Calu3 (cell line): Measurements from ENCODE around the gene PDE7B. TPM values are rescaled to one million over a fixed set of nuclear protein-coding genes. Genes with fewer than 3 reads are reported as not detected.

Experiments
- BruUV-seq: library from RNA; stranded (reverse); fragments of 400-500 nt; replicated peaks from 2 replicates; lab custom pipeline; 2021; lab: Mats Ljungman, UMichigan
- CTCF ChIA-PET: fragments of 300-600 bp; sonication (Branson Sonifier 250); formaldehyde crosslinking; loops from one replicate; lab custom pipeline; 2022; ENCODE audit warnings: antibody characterized with exemption; lab: Charles Lee
- DNase-seq: peaks from one replicate; pipeline ENCODE4 v3.0.0; 2022
- H3K27ac Mint-ChIP-seq: one replicate; pipeline ENCODE4 v1.8.0; 2022; ENCODE audit warnings: mixed read lengths; ENCODE audit not compliant: unreplicated experiment
- H3K27me3 Mint-ChIP-seq: one replicate; pipeline ENCODE4 v1.8.0; 2022; ENCODE audit warnings: mixed read lengths; ENCODE audit not compliant: unreplicated experiment
- H3K36me3 Mint-ChIP-seq: one replicate; pipeline ENCODE4 v1.8.0; 2022; ENCODE audit warnings: mild to moderate bottlenecking, moderate library complexity, mixed read lengths; ENCODE audit not compliant: insufficient read depth, unreplicated experiment
- H3K4me1 Mint-ChIP-seq: one replicate; pipeline ENCODE4 v1.8.0; 2022; ENCODE audit warnings: mild to moderate bottlenecking, low read depth, mixed read lengths; ENCODE audit not compliant: unreplicated experiment
- H3K4me3 Mint-ChIP-seq: one replicate; pipeline ENCODE4 v1.8.0; 2022; ENCODE audit warnings: mild to moderate bottlenecking, low read depth, moderate library complexity, mixed read lengths; ENCODE audit not compliant: unreplicated experiment
- H3K9me3 Mint-ChIP-seq: one replicate; pipeline ENCODE4 v1.8.0; 2022; ENCODE audit warnings: low read depth, mixed read lengths; ENCODE audit not compliant: unreplicated experiment
- CTCF ChIP-seq: fragments of 200-600 bp; IDR thresholded peaks from one replicate; pipeline ENCODE4 v1.8.0; 2022; ENCODE audit warnings: antibody characterized with exemption; ENCODE audit not compliant: unreplicated experiment
- intact Hi-C: fragments of 100-400 bp; cut with micrococcal nuclease; formaldehyde crosslinking; loops from one replicate; pipeline ENCODE4 v1.10.0; 2022; ENCODE audit not compliant: unreplicated experiment
- total RNA-seq: library from RNA; stranded (reverse); gene quantifications from 2 replicates; pipeline ENCODE4 v1.2.3, GENCODE V29; 2022

PDE7B gene
- total RNA-seq, 1 experiment from 2014 or later = 0.09 TPM

GRCh38 chr6:136093835-136094234 is 242.3 kb downstream of the PDE7B start:
- Mint-ChIP-seq H3K9me3 (peaks cover 6% of the 10 kb centered on the region), H3K27ac (no peak overlapping the region), H3K4me3 (no peak overlapping the region), H3K4me1 (no peaks in the 10 kb centered on the region), H3K27me3 (no peaks in the 10 kb centered on the region), H3K36me3 (no peaks in the 10 kb centered on the region)
- intact Hi-C loops = no loop called here
- no peak for DNase-seq
- CTCF ChIA-PET = no interaction called here
- no TSS peak for BruUV-seq
- TF ChIP-seq CTCF = no peak

DNA sequence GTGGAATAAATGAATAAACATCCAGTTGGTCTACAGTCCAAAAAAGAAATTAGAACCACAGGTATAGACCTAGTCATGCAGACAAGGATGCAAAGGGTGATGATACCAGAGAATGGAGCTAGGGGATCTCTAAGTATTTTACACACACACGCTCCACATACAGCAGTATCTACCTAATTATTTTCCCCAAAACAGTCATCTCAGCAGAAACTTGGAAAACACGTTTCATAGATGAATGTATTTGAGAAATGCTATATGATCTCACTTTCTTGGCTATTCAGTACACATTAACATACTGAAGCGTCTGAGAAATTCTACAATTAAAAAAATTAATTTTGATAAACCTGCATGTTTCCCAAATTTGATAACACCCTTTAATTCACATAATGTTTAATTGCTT is 243.3 kb downstream of the PDE7B start:
- CTCF ChIA-PET = no interaction called here
- intact Hi-C loops = no loop called here
- no peaks in the 10 kb centered on the region for H3K36me3 Mint-ChIP-seq
- H3K9me3 Mint-ChIP-seq = peaks cover 6% of the 10 kb centered on the region
- no peak overlapping the region for H3K27ac Mint-ChIP-seq
- no peak for DNase-seq
- BruUV-seq = no TSS peak
- H3K4me1 Mint-ChIP-seq = no peaks in the 10 kb centered on the region
- no peaks in the 10 kb centered on the region for H3K27me3 Mint-ChIP-seq
- TF ChIP-seq CTCF = no peak
- H3K4me3 Mint-ChIP-seq = no peak overlapping the region

DNA sequence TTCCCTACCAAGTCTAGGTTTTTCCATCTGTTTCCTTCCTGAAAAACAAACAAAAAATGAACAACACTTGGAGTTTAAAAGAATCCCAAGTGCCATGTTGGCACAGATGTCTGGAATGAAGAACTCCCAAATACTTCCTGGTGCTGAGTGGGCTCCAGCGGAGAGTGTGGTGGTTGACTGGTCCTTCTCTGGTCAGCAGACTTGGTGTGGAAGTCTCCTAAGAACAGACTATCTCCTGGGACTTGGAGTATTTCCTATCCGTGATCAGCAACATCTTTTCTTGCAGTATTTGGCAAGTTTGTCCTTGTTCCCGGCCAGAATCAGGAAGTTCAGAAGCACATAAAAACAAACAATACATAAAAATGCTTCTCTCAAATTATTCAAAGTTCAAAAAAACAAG is 244.5 kb downstream of the PDE7B start:
- Mint-ChIP-seq H3K9me3 (peaks cover 6% of the 10 kb centered on the region), H3K4me1 (peaks cover 5% of the 10 kb centered on the region), H3K27me3 (no peaks in the 10 kb centered on the region), H3K27ac (no peak overlapping the region), H3K4me3 (no peak overlapping the region), H3K36me3 (no peaks in the 10 kb centered on the region)
- CTCF ChIA-PET = no interaction called here
- TF ChIP-seq CTCF = no peak
- intact Hi-C loops = no loop called here
- no peak for DNase-seq
- BruUV-seq = no TSS peak

DNA sequence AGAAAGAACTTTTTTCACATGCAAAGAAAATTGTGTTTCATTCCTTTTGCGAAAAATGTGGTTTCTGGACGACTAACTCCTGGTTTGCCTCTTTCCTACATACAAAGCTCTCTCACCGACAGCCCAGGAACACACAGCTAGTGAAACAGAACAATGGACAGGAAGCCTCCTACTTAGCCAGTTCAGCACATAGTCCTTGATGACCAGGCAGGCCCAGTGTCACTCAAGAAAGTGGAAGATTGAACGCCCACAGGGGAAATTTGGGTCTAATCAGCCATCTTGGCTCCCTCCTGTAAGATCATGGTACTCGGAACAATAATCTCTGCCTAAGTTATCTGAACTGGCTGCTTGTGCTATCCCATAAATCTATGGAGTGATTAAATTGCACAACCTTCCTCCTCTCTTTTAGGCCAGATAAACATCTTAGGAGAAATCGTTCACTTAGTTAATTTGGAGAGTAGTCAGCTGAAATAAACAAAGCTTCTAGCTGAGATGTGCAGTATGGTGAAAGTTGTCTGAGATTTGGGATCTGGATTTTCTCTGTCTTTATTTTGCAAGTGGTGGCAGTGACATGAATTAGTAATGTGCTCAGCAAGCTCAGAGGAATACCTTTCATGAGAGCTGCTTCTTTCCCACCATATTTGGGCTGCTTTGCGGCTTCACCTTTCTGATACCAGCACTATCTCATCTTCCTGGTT is 251.6 kb downstream of the PDE7B start:
- Mint-ChIP-seq H3K4me3 (no peak overlapping the region), H3K9me3 (no peaks in the 10 kb centered on the region), H3K27me3 (no peaks in the 10 kb centered on the region), H3K27ac (no peak overlapping the region), H3K4me1 (peaks cover 14% of the 10 kb centered on the region), H3K36me3 (no peaks in the 10 kb centered on the region)
- intact Hi-C loops = no loop called here
- DNase-seq = no peak
- CTCF ChIA-PET = no interaction called here
- no TSS peak for BruUV-seq
- no peak for TF ChIP-seq CTCF
